ENCODE data around the gene RAP1GAP2. TPM values are rescaled to one million over a fixed set of nuclear protein-coding genes. Genes with fewer than 3 reads are reported as not detected.

Gene RAP1GAP2
- total RNA-seq, 1 donor from 2014 or later, result 30.4 TPM

DNA sequence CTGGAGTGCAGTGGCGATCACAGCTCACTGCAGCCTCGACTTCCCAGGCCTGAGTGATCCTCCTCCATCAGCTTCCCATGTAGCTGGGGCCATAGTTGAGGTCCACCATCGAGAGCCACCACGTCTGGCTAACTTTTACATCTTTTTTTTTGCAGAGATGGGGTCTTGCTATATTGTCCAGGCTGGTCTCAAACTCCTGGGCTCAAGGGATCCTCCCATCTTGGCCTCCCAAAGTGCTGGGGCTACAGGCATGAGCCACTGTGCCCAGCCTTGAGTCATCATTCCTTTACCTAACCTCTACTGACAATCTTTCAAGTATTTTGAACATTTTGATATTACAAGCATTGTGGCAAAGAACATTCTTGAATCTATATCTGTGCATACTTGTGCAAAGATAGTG, 37.4 kb upstream of the RAP1GAP2 start:
- TF ChIP-seq, protein P1, sequence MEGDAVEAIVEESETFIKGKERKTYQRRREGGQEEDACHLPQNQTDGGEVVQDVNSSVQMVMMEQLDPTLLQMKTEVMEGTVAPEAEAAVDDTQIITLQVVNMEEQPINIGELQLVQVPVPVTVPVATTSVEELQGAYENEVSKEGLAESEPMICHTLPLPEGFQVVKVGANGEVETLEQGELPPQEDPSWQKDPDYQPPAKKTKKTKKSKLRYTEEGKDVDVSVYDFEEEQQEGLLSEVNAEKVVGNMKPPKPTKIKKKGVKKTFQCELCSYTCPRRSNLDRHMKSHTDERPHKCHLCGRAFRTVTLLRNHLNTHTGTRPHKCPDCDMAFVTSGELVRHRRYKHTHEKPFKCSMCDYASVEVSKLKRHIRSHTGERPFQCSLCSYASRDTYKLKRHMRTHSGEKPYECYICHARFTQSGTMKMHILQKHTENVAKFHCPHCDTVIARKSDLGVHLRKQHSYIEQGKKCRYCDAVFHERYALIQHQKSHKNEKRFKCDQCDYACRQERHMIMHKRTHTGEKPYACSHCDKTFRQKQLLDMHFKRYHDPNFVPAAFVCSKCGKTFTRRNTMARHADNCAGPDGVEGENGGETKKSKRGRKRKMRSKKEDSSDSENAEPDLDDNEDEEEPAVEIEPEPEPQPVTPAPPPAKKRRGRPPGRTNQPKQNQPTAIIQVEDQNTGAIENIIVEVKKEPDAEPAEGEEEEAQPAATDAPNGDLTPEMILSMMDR (conservative IDR thresholded peaks at IDR 0.05; ENCODE audit: low read depth, low read length), result no peak
- DNase-seq (ENCODE audit: low read depth), result no peak
- no peak overlapping the region for H3K4me3 ChIP-seq (ENCODE audit: low read depth, low read length)

DNA sequence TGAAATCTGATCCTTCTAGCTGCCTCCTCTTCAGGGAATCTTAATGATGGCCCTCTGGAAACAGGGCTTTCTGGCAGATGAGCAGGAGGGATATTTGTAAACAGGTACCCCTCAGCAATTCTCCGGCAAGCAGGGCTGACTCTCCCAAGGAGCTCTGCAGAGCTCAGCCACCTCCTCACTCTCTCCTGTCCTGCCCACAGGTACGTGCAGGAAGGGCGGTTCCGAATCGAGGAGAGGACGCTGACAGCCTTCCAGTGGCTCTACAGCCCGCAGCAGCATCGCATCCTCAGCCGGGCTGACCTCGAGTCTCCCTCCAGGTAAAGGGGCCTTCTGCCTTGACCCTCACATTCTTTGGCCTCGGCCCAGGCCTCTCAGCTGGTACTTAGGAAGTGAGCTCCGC, 26.1 kb upstream of the RAP1GAP2 start:
- TF ChIP-seq, protein P1 (conservative IDR thresholded peaks at IDR 0.05; ENCODE audit: low read depth, low read length), result no peak
- no peak overlapping the region for H3K4me3 ChIP-seq (ENCODE audit: low read depth, low read length)
- no peak for DNase-seq (ENCODE audit: low read depth)

DNA sequence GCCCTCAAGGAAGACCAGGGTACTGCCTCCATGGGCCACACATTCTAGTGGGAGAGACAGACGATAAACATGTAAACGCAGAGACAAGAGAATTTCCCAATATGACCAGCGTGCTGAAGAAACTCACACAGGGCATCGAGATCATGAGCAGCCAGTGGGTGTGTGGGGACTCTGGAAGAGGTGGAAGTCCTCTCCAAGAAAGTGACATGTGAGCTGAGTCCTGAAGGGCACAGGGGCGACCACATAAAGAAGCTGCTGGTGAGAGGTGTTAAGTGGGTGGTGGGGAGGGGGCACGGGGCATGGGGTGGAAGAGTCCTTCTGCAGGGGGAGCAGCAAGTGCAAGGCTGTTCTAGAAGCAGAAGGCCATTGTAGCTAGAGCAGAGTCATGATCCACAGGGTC, 21.0 kb upstream of the RAP1GAP2 start:
- DNase-seq (ENCODE audit: low read depth), result no peak
- TF ChIP-seq, protein P1 (conservative IDR thresholded peaks at IDR 0.05; ENCODE audit: low read depth, low read length), result no peak
- H3K4me3 ChIP-seq (ENCODE audit: low read depth, low read length), result no peak overlapping the region

DNA sequence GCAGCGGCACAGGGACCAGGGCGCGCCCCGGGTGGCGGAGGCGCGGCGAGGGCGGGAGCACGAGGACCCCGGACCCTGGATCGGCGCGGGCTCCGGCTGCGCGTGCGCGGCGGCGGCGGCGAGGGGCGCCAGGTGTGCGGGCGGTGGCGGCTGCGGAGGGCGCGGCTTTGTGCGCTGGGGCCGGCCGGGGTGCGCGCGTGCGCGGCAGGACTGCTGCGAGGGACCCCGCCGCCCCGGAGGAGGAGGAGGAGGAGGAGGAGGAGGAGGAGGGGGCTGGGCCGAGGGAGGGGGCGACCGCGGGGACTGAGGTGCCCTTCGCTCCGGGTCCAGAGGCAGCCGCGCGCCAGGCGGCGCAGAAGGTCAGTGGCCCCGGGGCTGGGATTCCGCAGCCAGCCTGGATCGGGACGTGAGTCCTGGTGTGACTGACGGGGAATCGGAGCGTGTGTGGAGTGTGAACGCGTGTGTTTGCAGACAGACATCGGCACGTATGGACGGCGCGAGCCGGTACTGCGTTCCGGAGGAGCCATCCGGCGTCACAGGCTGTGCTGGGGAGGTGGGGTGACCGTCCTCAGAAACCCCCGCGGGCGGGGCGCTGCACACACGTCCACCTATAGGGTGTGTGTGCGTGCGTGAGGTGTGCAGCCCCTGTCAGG, 19.5 kb upstream of the RAP1GAP2 start:
- TF ChIP-seq, protein P1 (conservative IDR thresholded peaks at IDR 0.05; ENCODE audit: low read depth, low read length), result no peak
- no peak for DNase-seq (ENCODE audit: low read depth)
- H3K4me3 ChIP-seq (ENCODE audit: low read depth, low read length), result no peak overlapping the region

DNA sequence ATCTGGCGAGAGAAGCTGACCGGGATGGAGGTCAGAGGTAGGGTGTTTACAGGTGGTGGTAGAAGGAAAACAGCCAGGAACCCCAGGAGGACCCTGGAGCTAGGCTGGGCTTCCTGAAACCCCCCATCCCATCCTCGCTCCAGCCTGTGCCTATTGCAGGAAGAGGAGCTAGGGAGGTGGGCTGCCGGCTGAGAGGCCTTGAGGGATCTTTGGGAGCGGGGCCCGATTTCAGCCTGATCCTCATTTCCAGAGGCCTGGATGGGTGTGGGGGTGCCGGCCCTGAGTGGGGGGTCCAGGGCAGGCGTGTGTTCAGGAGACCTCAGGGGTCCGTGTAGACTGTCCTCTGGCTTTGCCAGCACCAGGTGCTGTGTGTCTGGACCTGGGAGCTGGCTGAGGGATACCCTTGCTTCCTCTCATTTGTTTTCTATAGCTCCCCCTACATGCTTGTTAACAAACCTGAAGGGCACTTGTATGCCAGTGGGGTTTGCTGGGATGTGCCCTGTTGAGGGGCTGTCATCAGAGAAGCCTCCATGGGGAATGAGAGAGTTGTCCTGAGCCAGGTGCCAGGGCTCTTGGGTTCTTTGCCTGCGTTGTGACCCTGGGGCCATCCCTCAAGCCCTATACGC, 18.9 kb upstream of the RAP1GAP2 start:
- H3K4me3 ChIP-seq (ENCODE audit: low read depth, low read length), result no peak overlapping the region

DNA sequence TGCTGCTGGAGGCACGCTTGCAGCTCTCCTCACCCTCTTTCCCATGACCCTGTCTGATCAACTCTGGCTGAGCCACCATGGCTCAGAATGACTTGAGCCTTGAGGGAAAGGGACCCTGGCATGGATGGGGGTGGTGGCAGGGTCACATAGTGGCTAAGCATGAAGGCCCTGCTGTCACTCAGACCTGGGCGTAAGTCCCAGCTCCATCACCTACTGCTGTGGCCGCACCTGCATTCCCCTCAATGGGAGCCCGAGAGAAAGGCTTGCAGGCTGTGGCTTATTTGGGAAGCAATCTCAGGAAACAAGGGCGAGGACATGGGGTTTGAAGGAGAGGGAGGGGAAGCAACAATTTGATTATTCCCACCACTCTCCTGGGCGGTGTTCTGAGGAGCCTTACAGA, 17.7 kb upstream of the RAP1GAP2 start:
- TF ChIP-seq, protein P1 (conservative IDR thresholded peaks at IDR 0.05; ENCODE audit: low read depth, low read length), result no peak
- no peak for DNase-seq (ENCODE audit: low read depth)
- no peak overlapping the region for H3K4me3 ChIP-seq (ENCODE audit: low read depth, low read length)

More for the DNA sequence above, 18.9 kb upstream of the RAP1GAP2 start:
- no peak for DNase-seq (ENCODE audit: low read depth)
- TF ChIP-seq, protein P1 (conservative IDR thresholded peaks at IDR 0.05; ENCODE audit: low read depth, low read length), result no peak

DNA sequence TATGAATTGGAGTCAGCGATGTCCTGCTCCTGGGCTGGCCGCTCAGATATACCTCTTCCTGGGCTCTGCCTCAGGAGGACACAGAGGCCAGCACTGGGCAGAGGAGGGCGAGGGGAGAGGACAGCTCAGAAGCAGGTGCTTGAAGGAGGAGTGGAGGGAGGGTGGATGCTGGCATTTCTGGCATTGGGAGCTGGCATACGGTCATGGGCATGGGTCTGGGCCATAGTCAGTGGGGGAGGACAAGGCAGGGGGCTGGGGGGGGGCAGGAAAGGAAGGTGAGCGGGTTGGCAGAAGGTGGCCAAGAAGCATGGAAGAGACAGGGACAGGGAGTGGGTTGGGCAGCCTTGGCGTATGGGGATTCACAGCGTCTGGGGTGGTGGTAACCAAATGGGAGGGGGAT, 16.7 kb upstream of the RAP1GAP2 start:
- H3K4me3 ChIP-seq (ENCODE audit: low read depth, low read length), result no peak overlapping the region
- TF ChIP-seq, protein P1 (conservative IDR thresholded peaks at IDR 0.05; ENCODE audit: low read depth, low read length), result no peak

More for the DNA sequence above, 16.7 kb upstream of the RAP1GAP2 start:
- DNase-seq (ENCODE audit: low read depth), result no peak
